Gastroesophageal sphincter (tissue), 3 donors: ENCODE results near the gene KRT32.

Experiments
- CTCF ChIP-seq, 4 experiments: fragments of 200-600 bp in 2 of 4; fragments of 450-650 bp in 2 of 4; sonication (generic) in 1 of 4; IDR thresholded peaks; one replicate each; pipeline ENCODE4 v1.5.1; 2017 to 2019; ENCODE audit warnings: antibody characterized with exemption in 4 of 4, mild to moderate bottlenecking in 2 of 4, moderate library complexity in 2 of 4
- EP300 ChIP-seq: sonication (generic); formaldehyde crosslinking; IDR thresholded peaks from one replicate; pipeline ENCODE4 v1.6.1; 2017; ENCODE audit warnings: antibody characterized with exemption, mild to moderate bottlenecking
- POLR2A ChIP-seq, 2 donors: fragments of 450-650 bp; IDR thresholded peaks; one replicate each; pipeline ENCODE4 v1.6.1; 2017; ENCODE audit warnings: antibody characterized with exemption in 2 of 2, mild to moderate bottlenecking in 2 of 2, moderate library complexity in 1 of 2
- POLR2AphosphoS5 ChIP-seq: sonication (generic); formaldehyde crosslinking; IDR thresholded peaks from one replicate; pipeline ENCODE4 v1.6.1; 2017; ENCODE audit warnings: antibody characterized with exemption

- TF ChIP-seq EP300 (no peak), CTCF (IDR thresholded peaks at IDR 0.05) (no peak), POLR2AphosphoS5 (no peak), POLR2A (IDR thresholded peaks at IDR 0.05) (no peak)
Measured at GRCh38 chr17:41421116-41421515, 46.1 kb downstream of the KRT32 start.
